ENCODE data around the gene ACSL1.

ACSL1 gene

DNA sequence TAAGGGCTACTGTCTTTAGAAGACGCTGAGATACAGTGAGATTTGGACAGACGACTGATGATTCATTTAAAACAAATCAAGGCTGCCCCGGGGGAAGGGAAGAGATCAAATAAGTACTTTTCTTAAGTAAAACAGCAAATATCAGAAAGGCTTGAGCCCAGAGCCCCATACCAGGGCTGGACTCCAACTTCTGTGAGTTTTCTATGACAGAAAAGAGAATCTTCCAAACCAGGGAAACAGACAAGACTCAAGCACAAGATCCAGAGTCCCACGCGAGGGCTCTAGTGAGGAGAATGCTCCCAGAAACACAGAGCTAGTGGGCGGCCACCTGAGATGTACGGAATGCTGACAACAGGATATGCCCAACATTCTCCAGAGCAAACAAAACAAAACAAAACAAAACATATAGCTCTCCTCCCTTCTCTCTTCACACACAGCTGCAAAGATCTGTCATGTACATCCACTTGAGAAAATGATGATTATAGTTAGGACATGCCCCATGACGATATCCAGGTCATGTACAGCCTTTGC is 13.1 kb downstream of the ACSL1 start:
- no peak for DNase-seq (ENCODE audit: low read depth in 1 of 2, low spot score in 1 of 2)

DNA sequence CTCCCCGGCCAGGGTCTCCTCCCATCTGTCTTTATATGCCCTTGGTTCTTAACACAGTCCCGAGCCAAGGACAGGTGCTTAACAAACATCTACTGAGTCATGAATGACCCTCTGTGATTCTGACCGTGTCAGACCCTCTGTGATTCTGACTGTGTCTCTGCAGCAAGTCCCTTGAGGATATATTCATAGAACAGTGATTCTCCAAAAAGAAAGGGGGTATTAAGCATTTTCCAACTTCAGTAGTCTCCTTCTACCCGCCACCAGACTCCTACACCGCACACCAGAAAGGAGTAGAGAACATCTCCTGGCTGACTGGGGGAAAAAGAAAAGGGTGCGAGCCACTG is 13.6 kb downstream of the ACSL1 start:
- DNase-seq (ENCODE audit: low read depth in 1 of 2, low spot score in 1 of 2) = no peak

DNA sequence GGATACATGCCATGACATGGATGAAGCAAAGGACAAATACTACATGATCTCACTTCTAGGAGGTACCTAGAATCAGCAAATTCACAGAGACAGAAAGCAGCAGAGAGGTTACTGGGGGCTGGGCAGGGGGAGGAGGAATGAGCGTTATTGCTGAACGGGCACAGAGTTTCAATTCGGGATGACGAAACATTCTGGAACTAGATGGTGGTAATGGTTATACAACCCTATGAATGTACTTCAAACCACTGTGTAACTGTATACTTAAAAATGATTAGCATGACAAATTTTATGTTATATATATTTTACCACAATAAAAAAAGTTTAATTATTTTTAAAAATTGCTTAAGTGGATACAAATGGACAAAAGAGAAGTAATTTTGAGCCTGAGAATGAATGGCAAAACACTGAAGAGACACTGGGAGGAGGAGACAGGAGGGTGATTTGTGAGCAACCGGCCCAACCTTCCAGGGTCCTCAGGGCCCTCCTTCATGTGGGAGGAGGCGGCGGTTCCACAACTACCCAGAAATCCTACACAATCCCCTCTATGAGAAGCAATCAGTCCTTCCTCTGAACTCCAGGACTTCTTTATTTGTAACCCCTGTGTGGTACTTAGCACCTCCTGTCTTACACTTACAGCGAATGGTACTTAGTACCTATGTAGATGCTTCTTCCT is 14.1 kb downstream of the ACSL1 start:
- no peak for DNase-seq (ENCODE audit: low read depth in 1 of 2, low spot score in 1 of 2)

DNA sequence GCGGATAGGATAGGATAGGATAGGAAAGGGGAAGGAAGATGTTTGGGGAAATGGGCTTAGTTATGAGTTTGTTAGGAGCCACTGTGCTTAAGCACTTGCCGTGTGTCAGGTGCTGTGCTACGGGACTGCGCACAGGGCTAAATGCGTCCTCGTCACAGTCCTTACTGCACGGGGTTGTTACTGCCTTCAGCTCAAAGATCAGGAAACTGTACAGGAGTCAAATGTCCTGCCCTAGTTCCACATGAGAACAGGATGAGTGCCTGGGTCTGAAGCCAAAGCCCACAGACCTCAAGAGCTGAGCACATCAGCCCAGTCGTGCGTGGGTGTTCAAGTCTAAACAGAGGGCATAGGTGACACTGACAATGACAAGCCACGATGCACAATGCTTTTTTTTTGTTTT is 15.0 kb downstream of the ACSL1 start:
- no peak for DNase-seq (ENCODE audit: low read depth in 1 of 2, low spot score in 1 of 2)

DNA sequence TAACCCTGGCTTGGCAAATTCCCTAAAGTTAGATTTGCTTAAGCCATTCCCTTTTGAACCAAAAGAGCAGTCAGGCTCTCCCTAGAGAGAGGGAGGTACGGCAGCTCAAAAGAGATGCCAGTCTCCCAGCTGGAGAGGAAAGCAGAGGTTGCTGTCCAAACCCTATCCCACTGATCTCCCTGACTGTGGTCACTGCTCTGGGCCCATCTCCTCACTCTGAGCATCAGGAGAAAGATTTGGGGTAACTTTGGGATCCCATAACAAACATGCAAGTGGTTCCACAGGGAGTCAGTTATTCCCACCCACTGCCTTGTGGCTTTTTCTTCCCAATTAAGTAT is 17.1 kb downstream of the ACSL1 start:
- no peak for DNase-seq (ENCODE audit: low read depth in 1 of 2, low spot score in 1 of 2)

DNA sequence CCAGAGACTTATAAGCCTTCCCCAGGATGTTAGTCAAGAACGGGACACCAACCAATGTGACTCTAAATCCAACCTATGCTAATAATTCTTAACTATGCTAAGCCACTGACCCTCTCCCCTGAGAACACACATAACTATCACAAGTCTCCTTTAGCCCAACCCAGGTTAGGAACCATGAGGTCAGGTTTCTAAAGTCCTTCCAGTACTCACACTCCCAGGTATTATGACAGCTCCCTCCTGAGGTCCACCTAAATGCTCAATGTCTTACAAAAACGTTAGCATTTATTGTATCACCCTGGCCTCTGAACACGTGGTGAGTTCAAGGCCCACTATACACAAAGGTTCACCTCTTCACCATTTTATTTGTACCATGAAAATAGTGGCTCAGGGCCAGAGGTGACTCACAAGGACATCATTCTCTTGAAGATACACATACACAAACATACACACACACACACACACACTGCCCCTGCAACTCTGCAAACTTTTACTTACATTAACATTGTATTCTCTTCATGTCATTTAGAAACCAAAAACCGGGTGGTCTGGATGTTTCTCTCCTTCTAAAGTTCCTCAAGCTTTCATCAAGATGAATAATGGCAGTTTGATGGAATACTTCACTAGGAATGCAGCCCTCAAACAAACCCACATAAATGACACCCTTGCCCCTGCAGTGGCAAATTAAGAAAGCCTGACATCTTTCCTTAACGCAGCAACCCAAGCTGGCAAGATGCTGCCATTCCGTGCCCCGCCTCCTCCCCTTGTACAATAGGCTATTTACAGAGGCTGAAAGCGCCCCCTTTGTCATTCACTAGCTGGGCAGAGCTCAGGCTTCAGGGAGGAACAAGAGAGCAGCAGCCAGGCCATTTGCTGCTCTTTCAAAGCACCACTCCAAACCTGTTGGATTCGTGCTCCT is 17.7 kb downstream of the ACSL1 start:
- DNase-seq (ENCODE audit: low read depth in 1 of 2, low spot score in 1 of 2) = no peak

DNA sequence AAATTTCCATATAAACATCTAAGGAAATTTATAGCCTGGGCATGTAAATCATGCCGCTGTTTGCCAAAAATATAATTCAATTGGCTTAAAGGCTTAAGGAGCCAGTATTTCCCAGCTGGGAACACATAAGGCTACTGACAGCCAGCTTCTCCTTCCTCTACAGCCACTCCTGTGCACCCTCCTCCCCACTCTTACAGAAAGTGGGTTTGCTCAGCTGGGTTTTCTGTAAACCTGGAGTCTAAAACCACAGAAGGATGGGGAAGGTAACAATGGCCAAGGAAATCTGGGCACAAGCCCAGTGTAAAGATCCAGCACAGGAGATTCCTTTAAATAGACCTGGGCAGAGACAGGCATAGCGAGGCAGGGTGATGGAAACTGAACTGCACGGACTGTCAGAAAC is 18.5 kb downstream of the ACSL1 start:
- no peak for DNase-seq (ENCODE audit: low read depth in 1 of 2, low spot score in 1 of 2)

DNA sequence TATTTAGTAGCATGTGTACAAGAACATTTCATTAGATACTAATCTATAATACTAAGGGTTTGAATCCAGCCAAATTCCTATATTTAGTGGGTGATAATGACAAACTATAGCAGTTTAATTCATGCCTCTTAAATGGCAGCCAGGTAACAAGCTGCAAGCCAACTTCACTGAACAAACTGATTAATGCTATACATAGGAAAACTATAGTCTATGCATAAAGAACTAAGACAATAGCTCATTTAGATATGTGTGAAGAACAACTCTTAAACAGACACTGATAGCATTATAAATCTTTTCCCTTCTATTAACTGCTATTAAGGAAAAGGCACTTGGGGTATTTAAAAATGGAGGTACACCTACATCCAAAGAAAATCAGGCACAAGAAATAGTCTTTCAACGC is 19.1 kb downstream of the ACSL1 start:
- no peak for DNase-seq (ENCODE audit: low read depth in 1 of 2, low spot score in 1 of 2)

DNA sequence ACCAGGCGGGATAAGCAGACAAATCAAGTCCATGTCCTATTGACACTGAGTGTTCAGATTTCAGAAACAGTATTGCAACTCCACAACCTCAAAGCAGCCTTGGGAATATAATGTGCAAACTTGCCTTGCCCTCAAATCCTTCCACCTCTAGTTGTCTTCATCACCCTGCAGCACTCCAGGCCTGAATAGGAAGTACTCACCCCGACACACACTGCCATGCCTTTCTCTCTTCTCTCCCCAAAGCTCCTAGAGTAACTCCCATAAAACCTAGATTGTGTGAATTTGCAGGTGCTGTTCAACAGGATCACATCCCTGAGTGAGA is 19.6 kb downstream of the ACSL1 start:
- DNase-seq (ENCODE audit: low read depth in 1 of 2, low spot score in 1 of 2) = no peak

DNA sequence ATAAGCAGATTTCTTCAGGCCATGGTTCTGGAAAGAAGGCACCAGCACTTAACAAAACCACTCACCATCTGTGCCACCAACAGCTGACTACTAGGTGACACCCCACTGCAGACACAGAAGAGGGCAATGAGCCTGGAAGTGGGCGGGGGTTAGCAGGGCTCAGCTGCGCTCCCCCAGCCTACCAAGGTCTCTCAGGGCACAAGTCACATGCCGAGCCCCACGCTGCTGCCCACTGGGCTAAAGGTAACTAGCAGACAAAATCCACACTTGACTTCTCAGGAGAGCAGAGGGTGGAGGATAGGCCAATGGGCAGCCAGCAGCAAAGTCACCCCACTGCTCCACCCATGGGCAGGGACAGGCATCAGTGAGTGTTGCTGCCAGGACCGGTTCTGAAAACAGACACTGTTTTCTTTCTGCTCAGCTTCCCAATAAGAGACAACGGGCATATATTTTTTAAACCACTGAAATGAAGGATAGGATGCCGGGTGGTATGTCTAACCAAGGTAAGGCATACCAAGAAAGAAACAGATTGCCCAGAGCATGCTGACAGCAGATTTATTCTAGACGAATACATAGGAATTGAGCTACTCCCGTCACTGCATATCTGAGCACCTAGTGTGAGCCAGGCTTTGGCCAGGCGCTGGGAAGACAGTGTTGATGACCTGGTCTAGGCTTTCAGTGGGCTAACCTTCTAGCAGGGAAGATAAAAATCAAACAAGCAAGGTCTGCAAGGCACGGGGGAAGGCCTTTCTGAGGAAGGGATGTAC is 20.1 kb downstream of the ACSL1 start:
- DNase-seq (ENCODE audit: low read depth in 1 of 2, low spot score in 1 of 2) = no peak

DNA sequence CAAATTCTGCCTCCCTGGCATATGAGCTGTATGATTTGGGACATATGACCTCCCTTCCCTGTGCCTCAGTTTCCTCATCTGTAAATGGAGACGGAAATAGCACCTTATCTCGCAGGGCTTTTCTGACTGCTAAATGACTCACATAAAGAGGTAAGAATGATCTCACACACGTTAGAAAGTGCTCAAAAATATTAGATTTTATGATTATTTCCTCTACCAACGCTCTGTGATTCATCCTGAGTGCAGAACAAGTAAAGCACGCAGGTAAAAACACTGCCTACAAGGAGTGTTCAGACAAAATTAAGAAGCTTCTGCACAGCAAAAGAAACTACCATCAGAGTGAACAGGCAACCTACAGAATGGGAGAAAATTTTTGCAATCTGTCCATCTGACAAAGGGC is 21.1 kb downstream of the ACSL1 start:
- no peak for DNase-seq (ENCODE audit: low read depth in 1 of 2, low spot score in 1 of 2)

DNA sequence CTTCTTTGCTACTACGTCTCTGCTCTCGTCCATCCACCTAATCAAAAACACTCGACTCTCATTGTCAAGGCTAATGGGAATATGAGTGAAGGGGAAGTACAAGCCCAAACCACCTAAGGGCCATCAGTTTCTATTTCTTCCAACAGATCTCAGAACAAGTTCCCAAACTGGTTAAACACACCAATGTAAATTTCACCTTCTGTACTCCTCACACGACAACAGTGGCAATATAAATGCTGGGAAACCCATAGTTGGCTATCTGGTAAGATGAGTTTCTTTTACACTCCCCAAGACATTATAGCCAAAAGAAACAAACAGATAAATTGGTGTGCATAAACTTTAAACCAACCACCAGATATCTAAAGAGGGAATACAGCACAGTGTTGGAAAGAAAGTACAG is 21.9 kb downstream of the ACSL1 start:
- no peak for DNase-seq (ENCODE audit: low read depth in 1 of 2, low spot score in 1 of 2)

DNA sequence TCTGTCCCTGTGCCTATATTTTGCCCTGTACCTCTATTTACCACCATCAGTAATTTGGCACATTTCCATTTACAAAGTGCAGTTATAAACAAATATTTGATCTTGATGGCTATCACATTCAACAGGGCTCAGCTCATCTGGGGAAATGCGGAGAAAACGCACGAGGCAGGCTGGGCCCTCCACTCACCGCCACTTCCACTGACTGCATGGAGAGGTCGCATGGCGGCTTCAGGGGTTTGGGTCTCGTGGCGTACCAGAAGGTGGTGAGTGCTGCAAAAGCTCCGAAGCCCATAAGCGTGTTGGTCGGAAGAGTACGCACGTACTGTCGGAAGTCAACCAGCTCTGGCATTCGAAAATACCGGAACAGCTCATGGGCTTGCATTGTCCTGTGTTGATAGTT is 22.6 kb downstream of the ACSL1 start:
- no peak for DNase-seq (ENCODE audit: low read depth in 1 of 2, low spot score in 1 of 2)

DNA sequence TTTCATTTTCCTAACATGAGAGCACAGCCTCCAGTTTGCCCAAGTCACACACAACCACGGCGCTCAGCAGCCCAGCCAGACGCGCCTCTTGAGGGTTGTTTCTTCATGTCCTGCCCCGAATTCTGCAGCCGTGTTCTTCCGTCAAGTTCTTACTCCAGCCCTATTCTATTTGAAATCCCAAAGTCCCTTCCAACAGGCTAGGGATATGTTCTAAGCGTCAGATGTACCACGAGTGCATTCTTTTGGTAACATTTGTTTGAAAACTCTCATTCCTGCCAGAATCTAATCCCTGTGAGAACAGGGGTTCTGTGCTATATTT is 23.1 kb downstream of the ACSL1 start:
- no peak for DNase-seq (ENCODE audit: low read depth in 1 of 2, low spot score in 1 of 2)

DNA sequence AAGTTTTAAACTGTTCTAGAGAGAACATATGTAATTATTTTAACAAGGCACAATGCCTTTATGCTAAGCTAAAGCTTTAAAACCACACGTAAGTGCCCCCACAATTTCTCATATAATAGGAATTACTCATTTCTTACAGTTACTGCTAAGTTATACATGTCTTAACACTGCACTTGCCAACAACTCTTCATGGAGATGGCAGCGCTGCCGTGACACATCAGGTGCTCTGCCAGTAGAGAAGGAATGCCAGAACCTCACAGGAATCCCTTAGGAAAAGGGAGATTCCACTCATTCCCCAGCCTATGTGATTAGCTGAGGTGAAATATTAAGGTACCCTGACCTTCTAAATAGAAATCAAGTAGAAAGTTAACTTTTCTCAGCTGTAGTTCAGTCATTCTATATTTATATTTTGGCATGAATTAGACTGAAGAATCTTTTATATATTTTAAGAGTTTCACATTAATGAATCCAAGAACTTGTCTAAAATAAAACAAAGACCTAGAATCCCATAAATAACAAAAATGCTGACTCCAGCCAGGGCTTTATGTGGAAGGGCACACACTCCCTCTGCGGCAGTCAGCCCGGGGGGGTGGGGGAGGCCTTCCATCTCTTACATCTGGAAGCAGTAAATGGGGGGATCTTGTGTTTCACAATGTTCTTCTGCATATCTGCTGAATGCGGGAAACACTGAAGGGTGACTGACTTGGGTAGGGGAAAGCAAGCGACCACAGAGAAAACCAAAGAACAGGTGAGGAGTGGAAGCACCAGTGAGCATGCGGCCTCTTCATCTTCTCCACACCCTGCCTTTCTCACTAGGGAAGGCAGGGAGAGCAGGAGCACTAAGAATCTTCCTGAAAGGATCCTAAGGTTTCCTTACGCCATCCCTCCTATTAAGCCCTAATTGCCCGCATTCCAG is 23.7 kb downstream of the ACSL1 start:
- DNase-seq (ENCODE audit: low read depth in 1 of 2, low spot score in 1 of 2) = no peak

DNA sequence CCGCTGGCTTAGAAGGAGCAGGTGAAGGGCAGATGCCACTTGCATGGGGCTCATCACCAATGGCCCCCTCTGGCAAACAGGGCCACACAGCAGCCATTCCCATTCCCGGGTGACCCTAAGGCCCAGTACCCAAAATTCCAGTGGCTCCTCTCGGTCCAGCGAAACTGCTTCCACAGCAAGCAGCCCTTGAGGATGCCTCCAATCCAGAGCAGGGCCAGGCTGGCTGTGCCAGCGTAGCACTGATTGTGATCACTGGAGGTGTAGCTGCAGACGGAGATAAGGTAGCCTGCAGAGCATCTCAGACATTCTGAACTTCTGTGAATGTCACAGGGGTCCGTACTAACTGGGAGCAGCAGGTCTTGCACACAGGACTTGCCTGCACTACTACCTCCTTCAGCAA is 27.3 kb downstream of the ACSL1 start:
- no peak for DNase-seq (ENCODE audit: low read depth in 1 of 2, low spot score in 1 of 2)

DNA sequence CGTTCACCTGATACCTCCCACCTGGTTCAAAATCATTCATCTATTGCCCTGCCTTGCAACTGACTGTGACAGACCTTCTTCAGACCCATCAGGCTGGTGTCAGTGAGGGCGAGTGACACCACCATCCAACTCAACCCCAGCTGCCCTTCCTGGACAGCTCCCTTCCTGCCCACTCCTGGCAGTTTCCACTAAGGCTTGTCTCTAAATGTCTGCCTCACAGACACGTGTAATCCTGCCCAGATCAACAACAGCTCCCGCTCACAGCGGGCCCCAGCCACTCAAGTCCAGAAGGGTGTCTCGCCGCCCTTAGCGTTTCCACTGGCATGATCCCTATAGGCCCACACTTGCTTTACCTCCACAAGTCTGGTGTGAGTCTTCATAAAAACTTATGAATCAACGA is 28.9 kb downstream of the ACSL1 start:
- no peak for DNase-seq (ENCODE audit: low read depth in 1 of 2, low spot score in 1 of 2)

DNA sequence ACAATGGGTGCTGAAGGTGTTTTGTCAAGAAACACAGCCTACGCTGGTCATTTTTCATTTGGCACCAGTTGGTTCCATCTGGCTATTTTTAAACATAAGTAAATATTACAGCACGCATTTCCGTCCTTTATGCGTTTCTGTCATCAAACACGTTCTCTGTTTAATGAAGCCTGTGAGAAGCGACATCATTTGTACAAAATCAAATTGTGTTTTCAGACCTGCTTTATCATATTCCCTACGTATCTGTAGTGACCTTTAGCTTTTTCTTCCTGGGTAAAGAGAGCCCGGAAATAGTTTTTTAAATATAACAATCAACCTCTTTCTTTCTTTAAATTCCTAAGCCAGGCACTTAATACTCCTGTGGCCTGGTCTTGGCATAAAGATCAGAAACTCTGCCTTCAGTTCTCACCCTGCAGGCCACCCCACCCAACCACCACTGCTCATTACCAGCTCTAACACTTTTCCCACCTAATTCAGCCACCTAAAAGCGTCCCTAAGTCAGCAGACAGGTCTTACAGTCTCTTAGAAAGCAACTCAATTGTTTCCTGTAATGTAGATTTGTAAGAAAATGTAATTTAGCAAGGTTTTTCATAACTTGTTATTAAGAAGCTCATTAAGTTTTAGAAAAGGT is 30.4 kb downstream of the ACSL1 start:
- DNase-seq (ENCODE audit: low read depth in 1 of 2, low spot score in 1 of 2) = no peak

DNA sequence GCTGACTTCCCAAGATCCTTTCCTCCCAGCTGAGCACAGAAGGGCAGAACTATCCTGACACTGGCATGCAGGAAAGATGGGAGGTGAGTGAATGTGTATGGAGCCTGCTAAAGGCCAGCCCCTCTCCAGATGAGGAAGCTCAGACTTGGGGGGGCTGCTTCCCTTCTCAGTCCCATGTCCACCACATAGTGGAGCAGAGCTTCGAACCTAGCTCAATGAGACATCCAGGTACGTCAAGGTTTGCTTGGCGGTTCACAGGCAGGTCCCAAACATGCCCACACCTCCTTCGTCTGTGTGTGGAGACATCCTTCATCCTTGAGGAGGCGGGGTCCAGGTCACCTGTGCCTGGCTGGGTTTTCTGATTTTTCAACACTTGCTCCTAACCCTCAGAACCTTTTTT is 31.3 kb downstream of the ACSL1 start:
- no peak for DNase-seq (ENCODE audit: low read depth in 1 of 2, low spot score in 1 of 2)

DNA sequence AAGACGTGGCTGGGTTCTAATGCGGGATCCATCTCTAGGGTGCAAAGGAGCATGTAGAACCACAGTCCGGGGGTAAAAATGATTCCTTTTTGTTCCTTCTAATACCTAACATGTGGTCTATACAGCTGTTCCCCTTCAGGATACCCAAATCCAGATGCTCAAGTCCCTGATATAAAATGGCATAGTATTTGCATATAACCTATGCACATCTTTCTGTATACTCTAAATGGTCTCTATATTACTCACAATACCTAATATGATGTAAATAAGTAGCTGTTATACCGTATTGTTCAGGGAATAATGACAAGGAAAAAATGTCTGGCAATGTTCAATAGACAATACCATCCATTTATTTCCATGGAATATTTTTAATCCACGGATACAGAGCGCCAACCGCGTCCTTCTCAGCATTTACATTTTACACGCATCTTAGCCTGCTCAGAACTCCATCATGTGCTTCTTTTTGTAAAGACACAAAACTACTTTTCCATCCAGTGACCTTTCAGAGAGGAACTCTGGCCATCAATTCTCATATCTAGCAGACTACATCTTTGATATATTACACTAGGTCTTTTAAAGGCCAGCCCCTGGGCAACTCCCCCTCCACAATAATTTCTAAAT is 31.9 kb downstream of the ACSL1 start:
- DNase-seq (ENCODE audit: low read depth in 1 of 2, low spot score in 1 of 2) = no peak

Measured in stimulated activated CD4-positive, alpha-beta T cell treated with anti-CD3 and anti-CD28 coated beads, Interleukin-15, amount 100 ng/mL, for 1 hour (primary cell).